ENCODE measurements around the gene ZBTB45.
A peak's percentile ranks its signal among the peaks of the same experiment; 100 is the strongest.

ZBTB45 gene

GRCh38 chr19:58538257-58539168 is 18.9 kb upstream of the ZBTB45 start:
- DNase-seq = no peak

DNA sequence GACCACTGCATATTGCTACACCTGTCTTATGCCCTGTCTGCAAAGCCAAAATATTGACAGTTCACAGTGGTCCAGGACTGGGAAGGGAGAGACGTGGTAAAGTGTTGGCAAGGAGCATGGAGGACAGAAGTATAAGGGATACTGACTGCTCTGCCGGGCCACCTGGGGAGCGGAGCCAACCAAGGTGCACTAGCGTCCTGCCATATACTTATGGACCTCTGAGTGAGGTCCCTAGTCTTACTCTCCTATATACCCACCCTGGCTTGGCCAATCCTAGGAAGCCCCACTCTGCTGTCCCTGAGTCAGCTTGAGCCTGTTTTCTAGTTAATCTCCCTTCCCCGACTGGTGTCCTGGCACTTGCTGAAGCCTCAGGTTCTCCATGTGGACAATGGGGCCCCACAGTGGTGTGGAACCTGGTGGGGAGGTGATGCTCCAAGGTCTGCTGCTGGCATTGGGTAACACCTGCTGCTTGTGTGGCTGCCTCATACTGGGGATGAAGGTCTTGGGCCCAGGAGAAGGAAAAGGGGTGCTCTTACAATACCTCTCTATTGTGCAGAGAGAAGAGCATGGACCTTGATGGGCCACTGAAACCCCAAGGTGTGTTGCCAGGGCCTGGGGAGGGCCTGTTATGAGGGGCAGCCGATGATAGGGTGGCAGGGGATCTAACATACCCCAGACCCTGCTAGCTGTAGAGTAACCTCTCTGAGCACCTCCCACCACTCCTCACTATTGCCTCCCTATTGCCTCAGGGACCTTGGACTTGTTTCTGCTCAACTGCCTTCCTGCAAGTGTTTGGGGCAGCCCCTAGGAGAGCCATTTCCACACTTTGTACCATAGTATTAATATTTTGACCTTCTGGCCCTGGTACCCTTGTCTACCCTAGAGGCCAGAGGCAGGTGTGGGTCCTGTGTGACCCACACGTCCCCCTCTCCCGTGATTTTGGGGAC is 17.5 kb upstream of the ZBTB45 start:
- DNase-seq = peak; percentile 18

- no peak for DNase-seq
Measured at GRCh38 chr19:58535857-58536256, 16.2 kb upstream of the ZBTB45 start.

DNA sequence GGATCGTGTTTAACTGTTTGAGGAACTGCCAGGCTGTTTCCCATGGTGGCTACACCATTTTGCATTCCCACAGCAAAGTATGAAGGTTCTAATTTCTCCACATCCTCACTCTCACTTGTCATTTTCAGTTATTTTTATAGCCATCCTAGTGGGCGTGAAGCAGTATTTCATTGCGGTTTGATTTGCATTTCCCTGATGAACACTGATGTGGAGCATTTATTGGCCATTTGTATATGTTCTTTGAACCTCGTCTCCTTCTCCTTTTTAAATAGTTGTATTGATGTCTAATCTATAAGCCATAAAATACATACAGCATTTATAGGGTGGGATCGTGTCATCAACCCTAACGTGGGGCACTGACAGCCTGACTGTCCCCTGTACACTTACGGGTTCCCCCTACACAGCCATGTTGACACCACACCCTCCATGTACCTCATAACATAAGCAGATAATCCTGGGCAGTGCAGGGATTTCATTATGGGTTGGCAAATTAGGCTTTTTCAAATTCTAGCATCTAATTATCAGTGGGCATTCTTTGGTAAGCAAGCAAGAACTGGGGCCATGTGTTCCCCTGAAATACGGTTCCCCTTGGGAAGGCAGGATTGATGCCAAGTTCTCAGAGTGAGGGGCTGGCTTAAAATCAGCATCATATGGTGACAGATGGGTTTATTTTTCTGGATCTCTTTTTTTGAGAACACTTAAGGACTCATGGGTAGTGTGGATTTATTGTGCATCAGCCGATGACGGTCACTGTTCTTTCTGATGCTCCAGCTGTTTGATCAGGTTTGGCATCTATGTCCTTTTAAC is 11.6 kb upstream of the ZBTB45 start:
- no peak for DNase-seq

DNA sequence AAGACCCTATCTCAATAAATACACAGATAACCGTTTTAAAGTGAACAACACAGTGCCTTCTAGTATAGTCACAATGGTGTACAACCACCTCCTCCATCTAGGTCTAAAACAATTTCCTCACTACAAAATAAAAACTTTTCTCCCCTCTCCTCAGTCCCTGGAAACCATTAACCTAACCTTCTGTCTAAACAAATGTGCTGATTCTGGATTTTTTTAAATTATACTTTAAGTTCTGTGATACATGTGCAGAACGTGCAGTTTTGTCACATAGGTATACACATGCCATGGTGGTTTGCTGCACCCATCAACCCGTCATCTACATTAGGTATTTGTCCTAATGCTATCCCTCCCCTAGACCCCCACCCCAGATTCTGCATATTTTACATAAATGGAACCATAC is 9.8 kb upstream of the ZBTB45 start:
- no peak for DNase-seq

GRCh38 chr19:58522709-58523108 is 3.1 kb upstream of the ZBTB45 start:
- no peak for DNase-seq

- no peak for DNase-seq
Measured at GRCh38 chr19:58521651-58522050, 2.0 kb upstream of the ZBTB45 start.

DNA sequence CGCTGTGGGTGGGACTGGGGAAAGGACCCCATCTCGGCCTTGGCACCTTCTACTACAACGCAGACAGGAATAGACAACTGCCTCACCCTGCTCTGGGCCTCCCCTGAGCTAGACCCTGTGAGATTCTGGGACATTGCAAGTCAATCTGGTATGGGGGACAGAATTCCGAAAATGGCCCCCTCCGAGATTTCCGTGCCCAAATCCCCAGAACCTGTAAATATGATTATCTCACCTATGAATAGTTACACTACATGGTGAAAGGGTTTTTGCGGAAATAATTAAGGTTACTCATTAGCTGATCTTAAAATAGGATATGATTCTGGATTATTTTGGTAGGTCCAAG is 618 bp upstream of the ZBTB45 start:
- DNase-seq = no peak

- peak; percentile 89 for DNase-seq
Measured at GRCh38 chr19:58519087-58519354, 589 bp downstream of the ZBTB45 start.

GRCh38 chr19:58518256-58519086 is 1.1 kb downstream of the ZBTB45 start:
- DNase-seq = peak; percentile 61

DNA sequence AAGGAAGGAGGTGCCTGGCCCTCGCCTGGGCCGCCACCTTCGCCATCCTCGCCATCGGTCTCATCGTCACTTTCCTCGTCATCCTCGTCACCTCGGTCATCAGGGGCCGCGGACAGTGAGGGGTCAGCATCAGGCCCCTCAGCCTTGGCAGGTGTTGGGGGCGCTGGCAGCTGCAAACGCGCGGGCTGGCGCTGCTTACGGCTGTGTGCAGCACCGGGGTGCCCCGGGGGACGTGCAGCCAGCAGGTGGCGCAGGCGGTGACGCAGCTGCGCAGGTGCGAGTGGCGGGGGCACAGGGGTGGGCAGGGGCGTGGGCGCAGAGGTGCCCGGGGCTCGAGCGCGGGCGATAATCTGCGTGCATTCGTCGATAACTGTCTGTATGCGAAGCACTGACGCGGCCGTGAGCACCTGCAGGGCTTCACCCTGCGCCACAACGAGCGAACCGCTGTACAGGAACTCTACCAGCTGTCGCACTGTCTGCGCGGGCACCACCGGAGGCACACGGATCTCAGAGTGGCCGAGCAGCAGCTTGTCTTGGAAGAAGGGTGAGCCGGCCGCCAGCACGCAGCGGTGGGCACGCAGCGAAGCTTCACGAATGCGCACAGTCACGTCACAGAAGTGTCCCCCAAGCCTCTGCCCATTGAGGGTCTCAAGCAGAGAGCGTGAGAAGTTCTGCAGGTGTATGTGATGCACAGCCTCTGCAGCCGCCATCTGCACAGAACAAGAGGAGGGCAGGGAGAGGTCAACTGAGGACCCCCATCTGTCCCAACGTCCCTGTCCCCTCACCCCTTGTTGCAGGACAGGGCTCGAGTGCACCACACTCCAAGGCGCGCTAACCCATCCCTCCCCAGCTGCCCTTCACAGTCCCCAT is 2.4 kb downstream of the ZBTB45 start:
- DNase-seq = no peak

DNA sequence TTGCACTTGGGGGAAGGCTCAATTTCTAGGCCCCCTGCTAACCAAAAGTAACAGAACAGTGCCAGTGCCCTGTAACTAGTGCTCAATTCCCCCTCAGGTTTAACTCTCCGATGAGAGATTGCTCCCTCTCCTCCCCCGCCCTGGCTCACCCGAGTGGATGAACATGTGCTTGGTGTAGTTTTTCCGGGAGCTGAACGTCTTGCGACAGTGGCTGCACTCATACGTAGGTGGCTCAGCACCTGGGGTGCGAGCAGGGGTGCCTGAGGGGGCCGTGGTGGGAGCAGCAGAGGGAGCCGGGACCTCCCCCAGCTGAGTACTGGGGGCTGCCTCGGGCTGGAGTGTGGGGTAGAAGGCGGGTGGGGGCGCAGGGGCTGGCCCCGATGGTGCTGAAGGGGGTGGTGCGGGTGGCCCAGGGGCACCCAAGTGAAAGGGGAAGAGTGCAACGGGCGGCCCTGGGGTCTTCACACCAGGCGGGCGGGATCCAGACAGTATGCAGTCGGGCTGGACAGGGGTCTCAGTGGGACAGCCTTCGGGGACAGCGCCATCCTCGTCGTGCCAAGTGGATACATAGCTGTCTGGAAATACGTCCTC is 3.3 kb downstream of the ZBTB45 start:
- no peak for DNase-seq

- no peak for DNase-seq
Measured at GRCh38 chr19:58515259-58515658, 4.4 kb downstream of the ZBTB45 start.

- DNase-seq = peak; percentile 37
Measured at GRCh38 chr19:58514564-58515022, 5.0 kb downstream of the ZBTB45 start.

GRCh38 chr19:58513694-58514563 is 5.7 kb downstream of the ZBTB45 start:
- peak; percentile 99 for DNase-seq

DNA sequence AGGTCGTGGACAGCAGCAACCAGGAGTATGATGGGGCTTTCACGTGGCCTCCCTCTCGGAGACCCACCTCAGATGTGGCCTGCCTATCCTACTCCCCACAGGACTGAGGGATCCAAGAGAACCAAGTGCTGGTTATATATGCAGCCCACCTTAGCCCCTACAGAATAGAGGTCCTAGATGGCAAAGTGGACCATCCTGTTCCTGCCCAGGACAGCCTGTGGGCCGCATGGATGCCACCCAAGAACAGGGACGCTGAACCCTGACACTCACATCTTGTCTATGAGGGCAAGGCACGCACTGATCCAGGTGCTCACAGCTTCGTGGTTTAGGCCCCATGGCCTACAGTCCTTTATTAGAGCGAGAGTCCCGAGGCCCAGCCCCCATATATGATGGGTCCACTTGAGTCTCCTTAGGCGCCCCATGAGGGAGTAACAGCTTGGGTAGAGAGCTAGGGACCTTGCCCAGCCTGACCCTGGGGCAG is 6.4 kb downstream of the ZBTB45 start:
- no peak for DNase-seq

- no peak for DNase-seq
Measured at GRCh38 chr19:58511353-58512208, 8.0 kb downstream of the ZBTB45 start, which contains the start of gene SLC27A5. Gene SLC27A5 (minus strand): TSS chr19:58511992. CDS start chr19:58511955, 37 bp downstream.

DNA sequence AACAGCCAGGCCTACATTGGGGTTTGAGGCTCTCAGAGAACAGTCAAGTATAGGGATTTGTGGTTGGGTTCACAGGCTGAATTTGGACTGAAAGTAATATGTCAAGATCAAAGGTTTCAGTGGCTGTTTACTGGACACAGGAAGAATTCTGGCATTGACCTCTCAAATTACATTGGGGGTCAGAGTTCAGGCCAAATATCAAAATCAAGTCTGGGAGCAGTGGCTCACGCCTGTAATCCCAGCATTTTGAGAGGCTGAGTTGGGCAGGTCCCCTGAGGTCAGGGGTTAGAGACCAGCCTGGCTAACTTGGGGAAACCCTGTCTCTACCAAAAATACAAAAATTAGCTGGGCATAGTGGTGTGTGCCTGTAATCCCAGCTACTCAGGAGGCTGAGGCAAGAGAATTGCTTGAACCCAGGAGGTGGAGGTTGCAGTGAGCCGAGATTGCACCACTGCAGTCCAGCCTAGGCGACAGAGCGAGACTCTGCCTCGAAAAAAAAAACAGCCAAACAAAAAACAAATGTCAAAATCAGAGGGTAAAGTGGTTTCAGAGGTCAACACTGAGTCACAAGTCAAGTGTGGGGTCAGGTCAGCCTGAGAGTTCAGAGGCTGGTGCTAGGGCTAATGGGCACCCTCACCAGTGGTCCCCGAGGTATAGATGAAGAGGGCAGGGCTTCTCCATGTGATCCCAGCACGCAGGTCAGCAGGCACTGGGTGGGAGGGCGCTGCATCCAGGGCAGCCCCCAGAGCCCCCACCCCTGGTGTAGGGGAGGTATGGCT is 9.3 kb downstream of the ZBTB45 start:
- DNase-seq = no peak
